Measurements from ENCODE around the gene CRYL1.

DNA sequence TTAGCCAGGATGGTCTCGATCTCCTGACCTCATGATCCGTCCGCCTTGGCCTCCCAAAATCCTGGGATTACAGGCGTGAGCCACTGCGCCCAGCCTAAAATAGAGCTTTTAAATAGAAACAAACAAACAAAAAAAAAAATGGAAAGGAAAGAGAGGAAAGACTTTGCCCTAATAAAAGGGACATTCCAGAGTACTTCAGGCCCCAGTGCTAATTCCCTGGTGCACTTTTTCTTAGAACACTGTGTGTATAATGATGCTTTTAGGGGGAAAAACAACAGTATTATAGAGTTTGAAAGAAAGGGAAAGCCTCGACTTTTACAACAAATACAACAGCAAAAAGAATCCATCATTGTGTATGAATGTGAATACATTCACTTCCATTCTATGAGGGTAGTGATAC is 104.7 kb downstream of the CRYL1 start:
- TF ChIP-seq, protein P1, sequence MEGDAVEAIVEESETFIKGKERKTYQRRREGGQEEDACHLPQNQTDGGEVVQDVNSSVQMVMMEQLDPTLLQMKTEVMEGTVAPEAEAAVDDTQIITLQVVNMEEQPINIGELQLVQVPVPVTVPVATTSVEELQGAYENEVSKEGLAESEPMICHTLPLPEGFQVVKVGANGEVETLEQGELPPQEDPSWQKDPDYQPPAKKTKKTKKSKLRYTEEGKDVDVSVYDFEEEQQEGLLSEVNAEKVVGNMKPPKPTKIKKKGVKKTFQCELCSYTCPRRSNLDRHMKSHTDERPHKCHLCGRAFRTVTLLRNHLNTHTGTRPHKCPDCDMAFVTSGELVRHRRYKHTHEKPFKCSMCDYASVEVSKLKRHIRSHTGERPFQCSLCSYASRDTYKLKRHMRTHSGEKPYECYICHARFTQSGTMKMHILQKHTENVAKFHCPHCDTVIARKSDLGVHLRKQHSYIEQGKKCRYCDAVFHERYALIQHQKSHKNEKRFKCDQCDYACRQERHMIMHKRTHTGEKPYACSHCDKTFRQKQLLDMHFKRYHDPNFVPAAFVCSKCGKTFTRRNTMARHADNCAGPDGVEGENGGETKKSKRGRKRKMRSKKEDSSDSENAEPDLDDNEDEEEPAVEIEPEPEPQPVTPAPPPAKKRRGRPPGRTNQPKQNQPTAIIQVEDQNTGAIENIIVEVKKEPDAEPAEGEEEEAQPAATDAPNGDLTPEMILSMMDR (conservative IDR thresholded peaks at IDR 0.05; ENCODE audit: low read depth, low read length) = no peak
- no peak for TF ChIP-seq EZH2 (IDR thresholded peaks at IDR 0.05; ENCODE audit: borderline replicate concordance, low read depth, low read length, poor library complexity, severe bottlenecking)

All from A673 (cell line).